NCI-H2171 treated with DMSO at 0.1 percent for 48 hours (cell line): Measurements from ENCODE around the gene WDR48.

Source experiments
- DNase-seq: peaks from one replicate; lab custom pipeline; 2025; lab: John Stamatoyannopoulos, UW

Gene WDR48

GRCh38 chr3:39102504-39103323 lies 50.9 kb downstream of the WDR48 start:
- DNase-seq: no peak

- DNase-seq: no peak
These were observed 51.5 kb downstream of the WDR48 start for GRCh38 chr3:39103324-39103693.

- DNase-seq: no peak
These were observed 52.2 kb downstream of the WDR48 start for GRCh38 chr3:39103791-39104552.

GRCh38 chr3:39104961-39105686 lies 53.3 kb downstream of the WDR48 start:
- DNase-seq: peak; percentile 4

- no peak for DNase-seq
These were observed 53.9 kb downstream of the WDR48 start for GRCh38 chr3:39105687-39106063.

- no peak for DNase-seq
These were observed 54.5 kb downstream of the WDR48 start for GRCh38 chr3:39106281-39106811.

GRCh38 chr3:39106851-39107387 lies 55.1 kb downstream of the WDR48 start:
- no peak for DNase-seq

- DNase-seq: peak; percentile 18
These were observed 55.8 kb downstream of the WDR48 start, which contains the start of the genes GORASP1 and TTC21A for GRCh38 chr3:39107388-39108199. Gene GORASP1 (minus strand): TSS chr3:39107627. CDS start chr3:39107541, 86 bp downstream. Gene TTC21A (plus strand): TSS chr3:39107680. CDS start chr3:39107838, 158 bp downstream.

- DNase-seq: no peak
These were observed 56.4 kb downstream of the WDR48 start for GRCh38 chr3:39108200-39108710.

- no peak for DNase-seq
These were observed 57.3 kb downstream of the WDR48 start for GRCh38 chr3:39109086-39109485.

GRCh38 chr3:39110041-39110639 lies 58.3 kb downstream of the WDR48 start:
- no peak for DNase-seq

- no peak for DNase-seq
These were observed 60.3 kb downstream of the WDR48 start for GRCh38 chr3:39112113-39112512.

- no peak for DNase-seq
These were observed 60.7 kb downstream of the WDR48 start for GRCh38 chr3:39112535-39112934.

GRCh38 chr3:39113291-39113690 lies 61.5 kb downstream of the WDR48 start:
- no peak for DNase-seq

GRCh38 chr3:39114456-39114855 lies 62.6 kb downstream of the WDR48 start:
- no peak for DNase-seq

- no peak for DNase-seq
These were observed 64.1 kb downstream of the WDR48 start for GRCh38 chr3:39115870-39116269.

- no peak for DNase-seq
These were observed 66.3 kb downstream of the WDR48 start for GRCh38 chr3:39118079-39118478.

GRCh38 chr3:39118931-39119660 lies 67.3 kb downstream of the WDR48 start:
- DNase-seq: no peak

GRCh38 chr3:39121621-39122020 lies 69.8 kb downstream of the WDR48 start:
- no peak for DNase-seq

- DNase-seq: no peak
These were observed 71.0 kb downstream of the WDR48 start for GRCh38 chr3:39122813-39123212.
